GM18520 (cell line): Measurements from ENCODE around the gene R3HDM2.
A peak's percentile ranks its signal among the peaks of the same experiment; 100 is the strongest.

Experiments used
- ATAC-seq: cut with Tn5 transposase; IDR thresholded peaks from one replicate; pipeline ENCODE4 v1.9.1; 2021; ENCODE audit not compliant: unreplicated experiment

Gene R3HDM2

DNA sequence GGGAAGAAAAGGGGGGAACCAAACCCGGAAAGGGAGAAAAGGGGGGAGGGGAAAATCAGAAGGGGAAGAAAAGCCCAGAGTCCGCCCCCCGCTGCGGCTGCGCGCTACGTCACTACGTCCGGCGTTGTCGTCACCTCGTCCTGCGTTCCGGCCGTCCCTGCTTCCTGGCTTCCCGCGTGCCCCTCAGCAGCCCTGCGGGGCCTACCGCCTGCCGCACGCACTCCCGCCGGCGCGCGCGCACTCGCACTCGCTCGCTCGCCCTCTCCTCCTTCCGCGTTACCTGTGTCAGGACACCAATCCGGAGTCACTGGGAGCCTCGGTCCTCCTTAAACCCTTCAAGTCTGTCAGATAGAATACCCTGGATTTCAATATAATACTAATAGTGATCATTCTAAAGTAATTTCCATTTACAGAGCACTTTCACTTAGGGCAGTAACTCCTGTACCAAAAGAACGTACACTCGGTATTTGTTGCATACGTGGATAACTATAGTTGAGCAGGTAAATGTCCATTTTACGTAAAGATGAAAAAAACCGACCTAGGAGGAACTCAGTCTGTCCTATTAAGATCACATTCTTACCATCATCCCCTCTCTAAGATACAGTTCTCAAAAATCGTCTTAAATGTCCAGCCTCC, at the start of gene R3HDM2:
TSS of gene R3HDM2 (minus strand) at position 113 of the 636 bp plus-strand sequence. CDS start 120,615 bp downstream, outside the sequence.
- ATAC-seq, result peak; percentile 92

DNA sequence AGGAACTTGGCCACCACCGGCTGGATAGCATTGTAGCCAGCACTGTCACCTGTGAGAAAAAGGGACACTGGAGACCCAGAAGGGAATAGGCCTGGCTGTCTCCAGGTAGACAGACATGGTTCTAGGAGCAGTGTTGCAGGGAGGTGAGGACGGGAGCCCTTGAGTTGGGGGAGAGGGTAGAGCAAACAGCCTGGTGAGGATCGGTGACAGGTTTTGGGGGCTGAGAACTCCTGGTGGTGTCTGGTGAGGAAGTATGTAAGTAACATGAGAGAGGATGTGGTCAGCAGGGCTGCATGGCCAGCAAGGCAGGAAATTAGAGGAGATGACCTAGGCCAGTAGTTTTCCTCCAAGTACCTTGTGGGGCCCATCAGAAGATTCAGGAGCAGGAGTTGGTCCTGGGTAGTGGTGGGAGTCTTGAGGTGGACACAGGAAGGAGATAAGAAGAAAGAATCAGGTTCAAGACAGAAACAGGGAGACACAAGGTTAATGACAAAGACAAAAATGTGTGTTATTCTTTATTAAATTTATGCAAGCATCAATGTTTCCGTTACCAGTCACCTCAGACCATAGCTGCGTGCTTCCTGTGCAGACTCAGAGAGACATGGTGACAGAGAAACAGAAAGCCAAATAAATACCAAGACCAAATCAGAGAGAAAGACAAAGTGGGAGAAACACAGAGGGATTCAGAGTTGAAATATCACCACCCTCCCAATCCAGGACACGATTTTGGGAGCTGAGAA, 48.7 kb upstream of the R3HDM2 start, which contains the start of gene ARHGAP9:
TSS of gene ARHGAP9 (minus strand) at position 491 of the 740 bp plus-strand sequence. CDS start at position 31, 460 bp downstream.
- no peak for ATAC-seq

DNA sequence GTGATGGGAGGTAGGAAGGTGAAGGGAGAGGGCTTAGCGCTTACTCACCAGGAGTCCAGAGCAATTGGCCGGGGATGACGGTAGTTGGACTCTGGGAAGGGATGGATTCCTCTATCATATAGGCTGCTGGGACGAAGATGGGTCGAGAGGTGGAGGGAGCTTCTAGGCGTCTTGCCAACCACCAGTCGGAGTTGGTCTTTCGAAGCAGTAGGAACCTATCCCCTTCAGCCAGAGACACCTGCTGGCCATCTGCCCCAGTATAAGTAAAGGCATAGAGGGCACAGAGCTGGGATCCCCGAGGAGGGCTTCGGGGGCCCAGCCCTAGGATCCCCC, 48.2 kb upstream of the R3HDM2 start:
- no peak for ATAC-seq

DNA sequence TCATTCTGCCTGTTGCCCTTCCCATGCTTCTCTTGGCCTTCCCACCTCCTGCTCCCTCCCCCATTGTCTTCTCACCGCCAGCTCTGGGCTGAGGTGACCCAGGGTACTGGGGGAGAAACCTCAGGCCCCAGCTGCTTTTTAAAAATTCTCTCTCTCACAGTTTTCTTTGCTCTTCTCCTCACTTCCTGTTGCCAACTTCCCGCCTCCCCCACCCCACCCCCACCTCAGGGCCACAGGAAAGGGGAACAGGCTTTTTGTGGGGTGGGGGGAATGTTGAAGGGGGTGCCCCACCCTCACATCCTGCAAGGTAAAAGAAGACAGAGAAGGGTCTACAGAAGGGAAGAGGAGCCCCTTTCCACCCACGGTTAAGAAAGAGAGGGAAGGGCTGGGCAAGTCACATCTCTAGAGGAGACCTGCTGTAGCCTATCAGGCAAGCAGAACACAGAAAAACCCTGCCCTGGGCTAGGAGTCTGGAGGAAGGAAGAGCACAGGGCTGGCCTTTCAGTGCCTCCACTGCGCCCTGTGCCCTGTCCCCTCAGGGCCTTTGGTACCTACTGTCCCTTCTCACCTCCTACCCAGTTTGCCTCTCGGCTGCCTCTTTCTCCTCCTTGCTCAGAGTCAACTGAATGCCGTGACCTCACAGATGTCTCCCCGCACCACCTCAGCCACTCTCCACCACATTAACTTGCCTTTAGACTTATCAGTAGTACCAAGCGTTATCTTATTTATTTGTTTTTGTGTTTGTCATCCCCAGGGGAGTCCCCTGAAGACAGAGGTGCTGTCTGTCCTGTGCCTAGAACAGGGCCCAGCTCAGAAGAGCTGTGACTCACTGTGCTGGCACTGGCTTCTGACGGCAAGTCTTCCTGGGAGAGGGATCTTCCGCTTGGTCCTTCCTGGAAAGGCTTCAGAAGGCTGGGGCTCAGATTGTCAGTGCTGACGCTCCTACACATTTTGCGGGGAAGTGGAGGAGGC, 47.2 kb upstream of the R3HDM2 start:
- ATAC-seq, result peak; percentile 32

DNA sequence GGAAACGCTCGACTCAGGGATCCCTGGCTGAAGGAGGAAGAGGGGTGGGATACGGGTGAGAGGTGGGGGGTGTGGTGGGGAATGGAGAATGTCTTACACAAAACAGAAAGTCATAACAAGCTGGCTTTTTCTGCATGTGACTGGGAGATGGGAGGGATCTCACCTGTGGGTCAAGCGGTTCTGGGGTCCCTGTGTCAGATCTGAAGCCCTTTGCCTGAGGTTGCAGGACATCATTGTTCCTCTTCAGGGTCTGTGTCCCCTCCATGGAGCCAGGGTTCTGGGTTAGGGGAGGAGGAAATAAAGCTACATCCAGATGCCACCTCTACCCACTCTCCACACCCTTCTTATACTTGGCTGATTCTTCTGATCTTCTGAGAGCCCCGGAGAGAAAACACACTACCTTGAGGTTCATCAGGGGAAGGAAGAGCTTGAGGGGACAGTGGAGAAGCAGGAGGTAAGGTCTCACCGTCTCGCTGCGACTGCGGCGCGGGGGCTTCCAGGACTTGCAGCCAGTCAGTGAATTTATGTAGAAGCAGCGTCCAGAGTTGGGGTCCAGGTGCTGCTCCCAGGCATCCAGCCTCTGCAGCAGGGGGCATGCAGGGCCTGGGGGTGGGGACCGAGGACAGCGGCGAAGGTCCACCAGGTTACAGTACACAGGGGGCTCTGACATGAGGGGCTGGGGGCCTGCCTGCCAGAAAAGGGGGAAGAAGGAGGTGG, 46.3 kb upstream of the R3HDM2 start:
- no peak for ATAC-seq

DNA sequence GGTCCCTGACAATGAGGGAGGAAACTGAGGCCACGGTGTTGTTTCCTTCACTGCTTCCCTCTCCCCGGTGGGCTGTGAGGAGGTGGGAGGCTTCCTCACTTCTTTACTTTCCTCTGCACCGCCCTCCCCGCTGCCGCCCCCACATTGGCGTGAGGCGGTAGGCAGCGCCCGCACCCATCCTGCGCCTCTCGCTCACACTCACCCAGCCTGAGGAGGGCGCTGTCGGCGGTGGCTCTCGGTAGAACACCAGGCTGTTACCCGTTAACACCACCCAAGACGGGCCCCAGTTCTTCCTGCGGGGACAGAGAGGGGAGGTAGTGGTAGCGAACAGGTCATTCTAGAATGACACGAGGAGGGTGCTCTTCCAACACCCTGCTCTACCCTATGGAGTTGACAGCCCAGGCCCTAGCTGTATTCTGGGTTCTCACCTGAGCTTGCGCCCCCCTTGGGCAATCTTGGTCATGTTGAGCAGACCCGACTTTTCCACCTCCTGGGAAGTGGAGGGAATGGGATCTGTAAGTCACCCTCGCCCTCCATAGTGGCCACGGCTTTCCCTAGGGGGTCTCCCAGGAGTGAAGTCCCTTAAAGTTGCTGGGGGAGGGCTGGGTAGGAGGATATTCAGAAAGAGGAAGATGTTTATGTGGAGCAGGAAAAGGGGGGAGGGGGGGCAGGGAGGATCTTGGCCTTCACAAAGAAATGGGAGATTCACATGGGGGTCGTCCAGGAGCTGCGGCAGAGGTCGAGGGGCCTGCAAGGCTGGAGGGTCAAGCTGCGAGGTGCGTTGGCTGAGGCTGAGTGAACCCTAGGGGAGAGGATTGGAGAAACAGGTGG, 45.5 kb upstream of the R3HDM2 start:
- no peak for ATAC-seq

DNA sequence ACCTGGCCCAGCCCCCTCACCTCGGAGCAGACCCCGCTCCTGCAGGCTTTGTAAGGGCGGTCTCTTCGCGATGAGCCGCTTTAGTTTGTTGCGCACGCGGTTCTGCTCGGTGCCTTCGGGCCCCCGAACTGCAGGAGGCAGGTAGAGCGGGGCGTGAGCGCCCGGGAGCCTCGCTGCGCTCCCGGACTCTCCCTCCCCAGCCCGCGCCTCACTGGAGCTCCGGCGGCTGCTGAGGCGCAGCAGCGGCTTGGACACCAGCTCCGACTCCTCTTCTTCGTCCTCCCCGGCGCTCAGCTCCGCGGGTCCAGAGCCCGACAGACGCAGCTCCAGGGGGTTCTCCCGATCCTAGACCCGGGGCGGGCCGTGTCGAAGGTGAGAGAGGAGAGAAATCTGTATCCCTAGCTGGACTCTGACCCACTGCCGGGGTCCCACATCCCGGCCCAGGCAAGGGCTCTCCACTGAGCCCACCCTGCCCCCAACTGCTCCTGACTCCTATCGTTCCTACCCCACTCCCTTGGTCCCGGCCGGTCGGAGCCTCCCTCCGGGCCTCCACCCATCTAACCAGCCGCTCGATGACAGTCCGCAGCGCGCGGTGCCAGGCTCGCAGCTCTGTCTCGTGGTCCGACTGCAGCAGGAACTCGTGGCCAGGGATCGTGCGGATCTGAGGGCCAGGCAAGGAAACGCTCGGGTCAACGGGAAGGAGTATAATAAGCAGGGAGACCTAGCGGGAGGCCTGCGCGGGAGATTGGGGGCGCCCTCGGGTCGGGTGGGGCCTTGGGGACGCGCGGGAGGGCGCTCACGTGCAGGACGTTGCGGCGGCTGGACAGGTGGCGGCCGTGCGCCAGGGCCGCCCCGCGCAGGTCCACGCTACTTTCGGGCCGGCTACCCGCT, 44.7 kb upstream of the R3HDM2 start:
- no peak for ATAC-seq

DNA sequence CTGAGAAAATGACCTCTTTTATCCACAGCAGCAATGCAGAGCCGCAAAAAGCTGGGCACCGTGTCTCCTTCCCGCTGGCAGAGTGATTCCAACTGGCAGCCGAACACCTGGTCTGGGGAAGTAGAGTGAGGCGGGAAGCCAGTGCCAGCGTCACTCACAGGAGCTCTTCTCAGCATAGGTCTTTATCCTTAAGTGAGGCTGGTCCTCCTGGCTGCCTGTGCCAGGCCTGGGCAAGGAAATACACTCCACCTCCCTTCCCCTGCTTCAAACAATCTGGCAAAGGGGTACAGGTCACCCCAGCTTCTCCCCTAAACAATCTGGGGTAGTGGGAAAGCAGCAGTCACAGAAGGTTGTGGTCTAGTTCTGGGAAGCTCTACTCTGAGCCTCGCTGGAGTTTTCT, 44.0 kb upstream of the R3HDM2 start:
- no peak for ATAC-seq

DNA sequence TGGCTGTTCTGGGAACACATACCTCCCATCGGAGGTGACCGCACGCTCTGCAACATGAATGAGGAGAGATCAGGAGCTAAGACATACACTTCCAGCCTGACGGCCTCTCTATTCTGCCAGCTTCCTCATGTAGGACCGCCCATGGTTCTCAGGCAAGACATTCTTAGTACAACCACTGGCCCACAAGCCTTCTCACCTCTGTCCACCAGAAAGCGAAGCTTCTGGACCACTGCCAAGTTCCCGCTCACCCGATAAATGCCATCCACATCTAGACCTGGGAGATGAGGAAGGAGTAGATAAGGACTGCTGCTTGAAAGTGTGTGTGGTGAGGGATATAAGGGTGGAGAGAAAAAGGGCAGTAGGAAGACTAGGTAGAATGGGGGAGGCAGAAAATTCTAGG, 43.6 kb upstream of the R3HDM2 start:
- ATAC-seq, result no peak

DNA sequence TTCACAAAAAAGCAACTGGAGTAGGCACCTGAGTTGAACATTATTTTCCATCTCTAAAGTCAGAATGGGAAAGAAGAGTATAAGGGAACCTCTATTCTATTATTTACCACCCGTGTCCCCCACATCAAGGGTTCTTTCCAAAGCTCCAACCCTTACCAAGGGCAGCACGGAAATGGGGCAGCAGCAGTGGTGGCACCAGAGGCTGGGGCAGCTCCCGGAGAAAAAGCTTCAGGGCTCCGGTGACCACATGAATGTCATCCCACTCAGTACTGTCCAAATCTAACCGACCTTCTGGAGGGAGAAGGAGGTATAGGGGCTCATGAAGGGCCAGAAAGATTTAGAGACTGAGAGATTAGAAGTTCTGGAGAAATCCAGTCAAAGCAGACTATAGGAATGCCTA, 43.0 kb upstream of the R3HDM2 start:
- ATAC-seq, result no peak

DNA sequence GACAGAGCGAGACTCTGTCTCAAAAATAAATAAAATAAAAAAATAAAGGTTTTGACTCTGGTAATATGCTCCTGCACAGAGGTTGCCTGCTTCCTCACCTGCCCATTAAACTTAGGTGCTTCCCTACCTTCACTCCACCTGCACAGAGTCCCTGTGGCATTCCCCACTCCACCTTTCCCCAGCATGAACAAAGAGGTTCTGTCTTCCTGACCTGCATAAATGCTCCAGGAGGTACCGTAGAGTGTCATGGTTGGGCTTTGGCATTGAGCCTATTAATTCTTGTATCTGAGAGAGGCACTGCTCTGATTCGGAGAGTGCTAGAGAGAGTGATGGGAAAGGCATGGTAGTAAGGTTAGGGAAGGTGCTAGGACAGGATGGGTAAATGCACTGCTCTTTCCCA, 42.5 kb upstream of the R3HDM2 start:
- no peak for ATAC-seq

DNA sequence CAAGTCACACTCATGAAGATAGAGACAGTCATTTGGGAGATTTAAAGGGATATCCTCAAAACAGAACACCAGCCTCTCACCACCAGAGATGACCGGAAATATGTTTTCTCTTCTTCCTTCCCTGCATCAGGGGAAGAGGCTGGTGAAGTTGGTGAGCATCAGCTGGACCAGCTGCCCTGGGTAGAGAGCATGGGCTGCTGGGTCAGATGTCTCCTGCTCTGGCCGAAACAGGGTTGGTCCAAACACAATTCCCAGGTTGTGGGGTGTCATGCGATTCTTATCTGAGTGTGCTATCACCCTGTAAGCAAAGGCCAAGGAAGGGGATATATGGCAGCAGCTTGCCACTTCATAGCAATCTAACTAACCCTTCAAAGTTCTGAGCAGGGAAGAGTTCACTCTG, 41.5 kb upstream of the R3HDM2 start:
- no peak for ATAC-seq

DNA sequence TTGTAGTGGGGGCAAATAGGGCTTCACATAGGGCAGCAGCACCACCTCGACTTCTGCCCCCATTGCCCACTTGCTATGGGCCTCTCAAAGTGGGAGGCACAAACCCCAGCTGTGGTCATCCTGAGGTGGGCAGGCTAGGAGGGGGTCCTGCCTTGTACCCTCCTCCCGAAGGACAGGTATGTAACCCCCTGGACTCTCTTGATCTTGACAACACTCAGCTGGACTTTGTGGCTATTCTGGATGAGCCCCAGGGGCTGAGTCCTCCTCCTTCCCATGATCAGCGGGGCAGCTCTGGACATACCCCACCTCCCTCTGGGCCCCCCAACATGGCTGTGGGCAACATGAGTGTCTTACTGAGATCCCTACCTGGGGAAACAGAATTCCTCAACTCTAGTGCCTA, 40.8 kb upstream of the R3HDM2 start:
- ATAC-seq, result no peak

DNA sequence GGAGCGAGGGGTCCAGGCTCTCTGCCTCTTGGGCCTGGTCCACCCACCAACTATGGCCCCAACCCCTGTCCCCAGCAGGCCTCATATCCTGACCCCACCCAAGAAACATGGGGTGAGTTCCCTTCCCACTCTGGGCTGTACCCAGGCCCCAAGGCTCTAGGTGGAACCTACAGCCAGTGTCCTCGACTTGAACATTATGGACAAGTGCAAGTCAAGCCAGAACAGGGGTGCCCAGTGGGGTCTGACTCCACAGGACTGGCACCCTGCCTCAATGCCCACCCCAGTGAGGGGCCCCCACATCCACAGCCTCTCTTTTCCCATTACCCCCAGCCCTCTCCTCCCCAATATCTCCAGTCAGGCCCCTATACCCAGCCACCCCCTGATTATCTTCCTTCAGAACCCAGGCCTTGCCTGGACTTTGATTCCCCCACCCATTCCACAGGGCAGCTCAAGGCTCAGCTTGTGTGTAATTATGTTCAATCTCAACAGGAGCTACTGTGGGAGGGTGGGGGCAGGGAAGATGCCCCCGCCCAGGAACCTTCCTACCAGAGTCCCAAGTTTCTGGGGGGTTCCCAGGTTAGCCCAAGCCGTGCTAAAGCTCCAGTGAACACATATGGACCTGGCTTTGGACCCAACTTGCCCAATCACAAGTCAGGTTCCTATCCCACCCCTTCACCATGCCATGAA, 40.3 kb upstream of the R3HDM2 start:
- ATAC-seq, result no peak

DNA sequence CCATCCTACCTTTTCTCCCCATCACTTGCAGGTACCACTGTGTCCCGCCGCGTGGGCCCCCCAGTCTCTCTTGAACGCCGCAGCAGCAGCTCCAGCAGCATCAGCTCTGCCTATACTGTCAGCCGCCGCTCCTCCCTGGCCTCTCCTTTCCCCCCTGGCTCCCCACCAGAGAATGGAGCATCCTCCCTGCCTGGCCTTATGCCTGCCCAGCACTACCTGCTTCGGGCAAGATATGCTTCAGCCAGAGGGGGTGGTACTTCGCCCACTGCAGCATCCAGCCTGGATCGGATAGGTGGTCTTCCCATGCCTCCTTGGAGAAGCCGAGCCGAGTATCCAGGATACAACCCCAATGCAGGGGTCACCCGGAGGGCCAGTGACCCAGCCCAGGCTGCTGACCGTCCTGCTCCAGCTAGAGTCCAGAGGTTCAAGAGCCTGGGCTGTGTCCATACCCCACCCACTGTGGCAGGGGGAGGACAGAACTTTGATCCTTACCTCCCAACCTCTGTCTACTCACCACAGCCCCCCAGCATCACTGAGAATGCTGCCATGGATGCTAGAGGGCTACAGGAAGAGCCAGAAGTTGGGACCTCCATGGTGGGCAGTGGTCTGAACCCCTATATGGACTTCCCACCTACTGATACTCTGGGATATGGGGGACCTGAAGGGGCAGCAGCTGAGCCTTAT, 39.6 kb upstream of the R3HDM2 start:
- ATAC-seq, result no peak

DNA sequence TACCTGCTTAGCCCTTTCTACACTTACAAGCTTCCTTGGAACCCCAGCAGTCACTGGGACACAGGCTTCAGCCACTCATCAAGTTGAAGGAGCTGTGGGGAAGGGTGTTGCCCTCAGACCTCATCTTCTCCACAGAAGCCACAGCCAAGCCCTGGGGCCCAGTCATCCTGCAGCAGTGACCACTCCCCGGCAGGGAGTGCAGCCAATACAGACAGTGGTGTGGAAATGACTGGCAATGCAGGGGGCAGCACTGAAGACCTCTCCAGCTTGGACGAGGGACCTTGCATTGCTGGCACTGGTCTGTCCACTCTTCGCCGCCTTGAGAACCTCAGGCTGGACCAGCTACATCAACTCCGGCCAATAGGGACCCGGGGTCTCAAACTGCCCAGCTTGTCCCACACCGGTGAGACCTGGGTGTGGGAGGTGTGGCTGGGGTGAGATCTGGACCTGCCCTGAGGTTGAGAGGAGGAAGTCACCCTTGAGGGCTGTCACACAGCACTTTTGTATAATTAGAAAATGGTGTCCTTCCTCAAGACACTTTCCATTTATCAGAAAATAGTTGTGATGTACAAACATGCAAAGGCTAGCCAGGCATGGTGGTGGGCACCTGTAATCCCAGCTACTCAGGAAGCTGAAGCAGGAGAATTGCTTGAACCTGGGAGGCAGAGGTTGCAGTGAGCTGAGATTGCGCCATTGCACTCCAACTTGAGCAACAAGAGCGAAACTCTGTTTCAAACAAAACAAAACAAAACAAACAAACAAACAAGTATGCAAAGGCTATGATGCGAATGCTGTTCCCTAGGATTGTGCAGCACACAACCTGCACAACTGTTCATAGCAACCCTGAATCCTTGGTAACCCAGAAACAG, 38.7 kb upstream of the R3HDM2 start:
- no peak for ATAC-seq

DNA sequence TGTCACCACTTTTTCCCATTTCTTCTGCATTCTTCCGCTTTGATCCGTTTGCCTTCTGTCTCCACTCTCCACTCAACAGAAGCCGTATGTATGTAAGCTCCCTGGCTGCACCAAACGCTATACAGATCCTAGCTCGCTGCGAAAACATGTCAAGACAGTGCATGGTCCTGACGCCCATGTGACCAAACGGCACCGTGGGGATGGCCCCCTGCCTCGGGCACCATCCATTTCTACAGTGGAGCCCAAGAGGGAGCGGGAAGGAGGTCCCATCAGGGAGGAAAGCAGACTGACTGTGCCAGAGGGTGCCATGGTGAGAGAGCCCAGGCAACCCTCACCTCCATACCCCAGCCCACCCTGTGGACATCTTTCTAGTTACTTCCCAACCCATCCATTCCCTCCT, 37.1 kb upstream of the R3HDM2 start:
- no peak for ATAC-seq
